Measurements from ENCODE around the gene CKS1B. TPM values are rescaled to one million over a fixed set of nuclear protein-coding genes. Genes with fewer than 3 reads are reported as not detected.

Gene CKS1B
- total and polyA plus RNA-seq, 9 of the 15 experiments (the other 6 are each of a cell fraction or from before 2014, with no cell fraction given), result 215 to 1,103 (median 460) TPM

DNA sequence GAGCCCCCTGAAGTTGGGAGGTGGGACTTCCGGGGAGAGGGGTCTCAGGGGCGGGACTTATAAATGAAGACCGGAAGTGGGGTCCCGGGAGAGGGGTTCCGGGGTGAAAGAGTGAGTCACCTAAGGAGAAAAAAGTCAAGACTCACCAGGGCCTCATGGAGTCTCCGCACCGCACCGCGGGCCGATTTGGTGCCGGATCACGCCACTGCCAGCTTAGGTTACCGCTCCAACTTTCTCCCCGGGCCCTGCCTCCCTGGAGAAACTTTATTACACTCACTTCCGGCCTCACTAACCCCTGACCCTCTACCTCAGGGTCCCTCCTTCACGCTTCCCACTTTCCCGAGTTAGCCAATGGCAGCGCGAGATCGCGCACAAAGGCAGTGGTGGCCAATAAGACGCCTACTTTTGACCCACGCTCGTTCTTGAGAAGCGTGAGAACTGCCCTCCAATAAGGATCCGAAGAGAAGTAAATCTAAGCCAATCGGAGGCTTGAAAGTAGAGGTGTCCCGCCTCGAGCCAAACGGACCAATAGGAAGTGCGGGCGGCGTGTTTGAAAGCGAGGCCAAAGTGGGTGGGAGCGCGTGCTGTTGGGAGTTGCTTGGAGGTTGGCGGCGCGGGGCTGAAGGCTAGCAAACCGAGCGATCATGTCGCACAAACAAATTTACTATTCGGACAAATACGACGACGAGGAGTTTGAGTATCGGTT lies at the start of gene CKS1B (continued):
- TF ChIP-seq, protein P1, sequence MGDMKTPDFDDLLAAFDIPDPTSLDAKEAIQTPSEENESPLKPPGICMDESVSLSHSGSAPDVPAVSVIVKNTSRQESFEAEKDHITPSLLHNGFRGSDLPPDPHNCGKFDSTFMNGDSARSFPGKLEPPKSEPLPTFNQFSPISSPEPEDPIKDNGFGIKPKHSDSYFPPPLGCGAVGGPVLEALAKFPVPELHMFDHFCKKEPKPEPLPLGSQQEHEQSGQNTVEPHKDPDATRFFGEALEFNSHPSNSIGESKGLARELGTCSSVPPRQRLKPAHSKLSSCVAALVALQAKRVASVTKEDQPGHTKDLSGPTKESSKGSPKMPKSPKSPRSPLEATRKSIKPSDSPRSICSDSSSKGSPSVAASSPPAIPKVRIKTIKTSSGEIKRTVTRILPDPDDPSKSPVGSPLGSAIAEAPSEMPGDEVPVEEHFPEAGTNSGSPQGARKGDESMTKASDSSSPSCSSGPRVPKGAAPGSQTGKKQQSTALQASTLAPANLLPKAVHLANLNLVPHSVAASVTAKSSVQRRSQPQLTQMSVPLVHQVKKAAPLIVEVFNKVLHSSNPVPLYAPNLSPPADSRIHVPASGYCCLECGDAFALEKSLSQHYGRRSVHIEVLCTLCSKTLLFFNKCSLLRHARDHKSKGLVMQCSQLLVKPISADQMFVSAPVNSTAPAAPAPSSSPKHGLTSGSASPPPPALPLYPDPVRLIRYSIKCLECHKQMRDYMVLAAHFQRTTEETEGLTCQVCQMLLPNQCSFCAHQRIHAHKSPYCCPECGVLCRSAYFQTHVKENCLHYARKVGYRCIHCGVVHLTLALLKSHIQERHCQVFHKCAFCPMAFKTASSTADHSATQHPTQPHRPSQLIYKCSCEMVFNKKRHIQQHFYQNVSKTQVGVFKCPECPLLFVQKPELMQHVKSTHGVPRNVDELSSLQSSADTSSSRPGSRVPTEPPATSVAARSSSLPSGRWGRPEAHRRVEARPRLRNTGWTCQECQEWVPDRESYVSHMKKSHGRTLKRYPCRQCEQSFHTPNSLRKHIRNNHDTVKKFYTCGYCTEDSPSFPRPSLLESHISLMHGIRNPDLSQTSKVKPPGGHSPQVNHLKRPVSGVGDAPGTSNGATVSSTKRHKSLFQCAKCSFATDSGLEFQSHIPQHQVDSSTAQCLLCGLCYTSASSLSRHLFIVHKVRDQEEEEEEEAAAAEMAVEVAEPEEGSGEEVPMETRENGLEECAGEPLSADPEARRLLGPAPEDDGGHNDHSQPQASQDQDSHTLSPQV (IDR thresholded peaks at IDR 0.05), result peak; percentile 76
- TF ChIP-seq MYBL2 (IDR thresholded peaks at IDR 0.05; ENCODE audit: low read depth), result peak; percentile 99
- TF ChIP-seq MYBL2 (CRISPR knock-in tag; IDR thresholded peaks at IDR 0.05; ENCODE audit: borderline replicate concordance), result peak; percentile 79; the same call in 1 of the 2 replicates
- TF ChIP-seq HMBOX1 (IDR thresholded peaks at IDR 0.05), result no peak
- TF ChIP-seq ZNF311 (CRISPR knock-in tag; IDR thresholded peaks at IDR 0.05), result no peak
- TF ChIP-seq, protein P2, sequence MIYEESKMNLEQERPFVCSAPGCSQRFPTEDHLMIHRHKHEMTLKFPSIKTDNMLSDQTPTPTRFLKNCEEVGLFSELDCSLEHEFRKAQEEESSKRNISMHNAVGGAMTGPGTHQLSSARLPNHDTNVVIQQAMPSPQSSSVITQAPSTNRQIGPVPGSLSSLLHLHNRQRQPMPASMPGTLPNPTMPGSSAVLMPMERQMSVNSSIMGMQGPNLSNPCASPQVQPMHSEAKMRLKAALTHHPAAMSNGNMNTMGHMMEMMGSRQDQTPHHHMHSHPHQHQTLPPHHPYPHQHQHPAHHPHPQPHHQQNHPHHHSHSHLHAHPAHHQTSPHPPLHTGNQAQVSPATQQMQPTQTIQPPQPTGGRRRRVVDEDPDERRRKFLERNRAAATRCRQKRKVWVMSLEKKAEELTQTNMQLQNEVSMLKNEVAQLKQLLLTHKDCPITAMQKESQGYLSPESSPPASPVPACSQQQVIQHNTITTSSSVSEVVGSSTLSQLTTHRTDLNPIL (CRISPR knock-in tag; IDR thresholded peaks at IDR 0.05), result no peak
- TF ChIP-seq BCL6 (CRISPR knock-in tag; IDR thresholded peaks at IDR 0.05), result no peak
- no peak; the same call in 1 of the 2 replicates for TF ChIP-seq GATAD2B (IDR thresholded peaks at IDR 0.05; ENCODE audit: borderline replicate concordance)
- peak; percentile 75; the same call in 1 of the 2 replicates for TF ChIP-seq CEBPZ (IDR thresholded peaks at IDR 0.05; ENCODE audit: borderline replicate concordance, low read depth, low read length)
- TF ChIP-seq ZNF583 (CRISPR knock-in tag; IDR thresholded peaks at IDR 0.05), result no peak
- TF ChIP-seq SIN3B (IDR thresholded peaks at IDR 0.05; ENCODE audit: low read depth), result peak; percentile 86; the same call in 1 of the 2 replicates
- TF ChIP-seq, protein P3, sequence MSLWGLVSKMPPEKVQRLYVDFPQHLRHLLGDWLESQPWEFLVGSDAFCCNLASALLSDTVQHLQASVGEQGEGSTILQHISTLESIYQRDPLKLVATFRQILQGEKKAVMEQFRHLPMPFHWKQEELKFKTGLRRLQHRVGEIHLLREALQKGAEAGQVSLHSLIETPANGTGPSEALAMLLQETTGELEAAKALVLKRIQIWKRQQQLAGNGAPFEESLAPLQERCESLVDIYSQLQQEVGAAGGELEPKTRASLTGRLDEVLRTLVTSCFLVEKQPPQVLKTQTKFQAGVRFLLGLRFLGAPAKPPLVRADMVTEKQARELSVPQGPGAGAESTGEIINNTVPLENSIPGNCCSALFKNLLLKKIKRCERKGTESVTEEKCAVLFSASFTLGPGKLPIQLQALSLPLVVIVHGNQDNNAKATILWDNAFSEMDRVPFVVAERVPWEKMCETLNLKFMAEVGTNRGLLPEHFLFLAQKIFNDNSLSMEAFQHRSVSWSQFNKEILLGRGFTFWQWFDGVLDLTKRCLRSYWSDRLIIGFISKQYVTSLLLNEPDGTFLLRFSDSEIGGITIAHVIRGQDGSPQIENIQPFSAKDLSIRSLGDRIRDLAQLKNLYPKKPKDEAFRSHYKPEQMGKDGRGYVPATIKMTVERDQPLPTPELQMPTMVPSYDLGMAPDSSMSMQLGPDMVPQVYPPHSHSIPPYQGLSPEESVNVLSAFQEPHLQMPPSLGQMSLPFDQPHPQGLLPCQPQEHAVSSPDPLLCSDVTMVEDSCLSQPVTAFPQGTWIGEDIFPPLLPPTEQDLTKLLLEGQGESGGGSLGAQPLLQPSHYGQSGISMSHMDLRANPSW (CRISPR knock-in tag; IDR thresholded peaks at IDR 0.05), result no peak
